A172 (cell line): ENCODE results near the gene RNF19B. TPM values are rescaled to one million over a fixed set of nuclear protein-coding genes. Genes with fewer than 3 reads are reported as not detected.
"Not testable (repeated sequence)": the region's sequence is repeated elsewhere in the genome, so short reads cannot be mapped to it uniquely, and the experiment has no call there.

ENCODE experiments used
- DNase-seq: peaks from one replicate; pipeline ENCODE4 v3.0.0-alpha.2; 2015; ENCODE audit warnings: low spot score
- total RNA-seq: library from RNA; depleted of rRNA; stranded (reverse); fragments of >200 nt; shearing (Covaris generic); gene quantifications from 2 replicates; pipeline ENCODE4 v1.2.3, GENCODE V29; 2014

The RNF19B gene
- total RNA-seq, 1 experiment from 2014 or later = 7.9 TPM

- DNase-seq = peak; percentile 91
Observed at GRCh38 chr1:32992489-32993323, 28.1 kb upstream of the RNF19B start.

DNA sequence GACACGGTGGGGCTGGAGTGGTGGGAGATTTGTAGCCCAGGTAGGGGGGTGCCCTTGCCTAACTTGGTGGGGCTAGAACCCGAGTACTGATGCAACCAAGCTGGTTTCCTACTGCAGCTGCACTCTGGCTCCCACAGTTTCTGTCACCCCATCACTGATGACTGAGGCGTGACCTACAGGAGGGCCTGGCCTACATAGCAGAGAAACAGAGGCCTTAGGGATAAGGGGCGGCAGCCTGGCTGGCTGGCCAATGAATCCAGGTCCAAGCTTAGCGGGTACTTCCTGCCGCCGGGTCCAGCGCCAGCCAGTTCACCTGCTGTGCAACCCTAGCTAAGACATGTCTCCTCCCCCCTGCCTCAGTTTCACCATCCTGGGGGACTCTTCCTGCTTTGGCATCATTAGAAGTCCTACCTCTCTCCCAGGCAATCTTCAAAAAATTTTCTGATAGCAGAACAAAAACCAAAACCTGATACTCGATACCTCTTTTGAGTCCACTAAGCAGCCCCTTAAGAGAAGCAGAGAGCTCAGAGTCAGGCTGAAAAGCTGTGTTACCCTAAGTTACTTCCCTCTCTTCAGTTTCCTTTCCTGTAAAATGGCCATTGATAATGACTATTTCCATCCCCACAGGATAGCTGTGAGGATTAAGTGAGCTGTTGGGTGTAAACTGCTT is 27.3 kb upstream of the RNF19B start:
- DNase-seq = no peak

- no peak for DNase-seq
Observed at GRCh38 chr1:32991386-32991785, 26.8 kb upstream of the RNF19B start.

GRCh38 chr1:32990887-32991286 is 26.3 kb upstream of the RNF19B start:
- DNase-seq = no peak

DNA sequence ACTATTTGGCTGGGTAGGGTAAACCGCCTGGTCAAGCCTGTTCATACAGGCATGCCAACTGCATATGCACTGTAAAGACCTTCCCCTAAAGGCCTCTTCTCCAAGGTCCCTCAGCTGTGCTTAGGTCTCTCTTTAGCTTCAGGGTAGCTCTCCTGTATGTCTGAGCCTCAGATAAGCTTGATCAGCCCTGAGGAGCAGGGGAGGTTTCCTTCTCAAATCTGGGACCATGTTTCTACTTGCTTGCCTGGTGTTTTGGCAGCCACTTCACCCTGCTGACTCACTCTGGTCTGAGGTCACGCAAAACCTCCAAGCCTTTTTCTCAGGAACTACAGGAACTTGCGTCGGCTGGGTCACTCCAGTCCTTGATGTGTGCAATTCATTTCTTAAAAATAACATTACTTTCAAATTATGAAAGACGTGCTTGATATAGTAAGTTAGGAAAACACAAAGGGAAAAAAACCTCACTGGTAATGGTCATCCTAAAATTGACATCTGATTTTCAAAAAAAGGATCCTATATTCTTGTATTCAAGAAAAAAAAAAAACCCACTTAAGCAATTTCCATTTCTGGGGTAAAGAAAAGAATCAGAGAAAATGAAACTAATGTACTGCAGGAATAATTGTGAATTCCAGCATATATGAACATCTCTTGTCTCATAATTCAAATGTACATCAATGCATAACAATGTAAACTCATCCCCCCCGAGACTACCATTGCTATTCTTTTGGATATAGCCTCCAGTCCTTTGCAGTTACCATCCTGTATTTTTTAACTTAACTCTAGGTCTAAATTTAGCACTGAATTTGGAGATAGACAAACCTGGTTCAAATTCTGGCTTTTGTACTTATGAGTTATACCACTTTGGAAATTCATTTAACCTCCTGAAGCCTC is 24.8 kb upstream of the RNF19B start:
- peak; percentile 81 for DNase-seq

GRCh38 chr1:32988665-32989064 is 24.1 kb upstream of the RNF19B start:
- DNase-seq = peak; percentile 39

DNA sequence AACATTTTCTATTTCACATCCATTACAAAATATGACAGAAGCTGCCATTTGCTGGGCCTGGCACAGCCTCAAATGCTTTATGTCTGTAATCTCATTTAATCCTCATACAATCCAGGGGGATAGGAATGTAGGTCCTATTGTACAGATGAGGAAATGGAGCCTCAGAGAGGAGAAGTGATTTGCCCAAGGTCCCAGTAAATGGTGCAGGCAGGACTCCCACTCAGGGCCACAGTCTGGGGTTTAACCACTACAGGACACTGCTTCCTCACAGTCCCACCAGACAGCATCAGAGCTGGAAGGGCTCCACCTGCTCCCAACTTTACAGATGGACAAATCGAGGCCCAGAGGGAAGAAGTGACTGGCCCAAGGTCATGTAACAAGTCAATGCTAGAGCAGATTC is 20.6 kb upstream of the RNF19B start:
- no peak for DNase-seq

DNA sequence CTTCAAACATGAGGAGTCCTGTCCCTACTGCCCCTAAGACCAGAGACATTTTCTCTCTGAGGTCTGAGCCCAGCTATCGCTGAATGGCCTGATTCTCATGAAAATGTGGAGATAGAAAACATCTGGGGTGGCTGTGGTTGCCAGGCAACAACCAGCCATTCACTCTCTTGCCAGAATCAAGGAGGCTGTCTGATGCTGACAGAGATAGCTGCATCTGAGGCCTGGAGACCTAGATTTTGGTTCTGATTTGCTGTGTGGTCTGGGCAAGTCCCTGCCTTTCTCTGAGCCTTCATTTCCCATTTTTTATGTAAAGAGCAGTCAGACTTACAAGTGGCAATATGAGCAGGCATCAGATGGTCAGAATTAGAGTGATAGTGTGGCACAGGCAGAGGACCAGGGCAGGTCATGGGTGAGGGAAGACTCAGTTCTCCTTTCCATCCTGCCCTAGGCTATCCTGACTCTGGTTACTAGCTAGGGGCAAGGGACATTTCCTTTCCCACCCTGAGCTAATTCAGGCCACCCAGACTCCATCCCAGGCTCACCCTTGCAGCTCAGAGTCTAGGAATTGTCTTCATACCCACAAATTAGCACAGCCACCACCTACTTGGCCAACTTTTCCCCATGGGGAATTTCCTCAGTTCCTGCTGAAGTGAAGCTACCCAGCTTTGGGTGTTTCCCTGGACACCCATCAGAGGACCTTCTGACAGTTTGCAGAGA is 20.0 kb upstream of the RNF19B start:
- DNase-seq = no peak

- no peak for DNase-seq
Observed at GRCh38 chr1:32984090-32984454, 19.5 kb upstream of the RNF19B start.

DNA sequence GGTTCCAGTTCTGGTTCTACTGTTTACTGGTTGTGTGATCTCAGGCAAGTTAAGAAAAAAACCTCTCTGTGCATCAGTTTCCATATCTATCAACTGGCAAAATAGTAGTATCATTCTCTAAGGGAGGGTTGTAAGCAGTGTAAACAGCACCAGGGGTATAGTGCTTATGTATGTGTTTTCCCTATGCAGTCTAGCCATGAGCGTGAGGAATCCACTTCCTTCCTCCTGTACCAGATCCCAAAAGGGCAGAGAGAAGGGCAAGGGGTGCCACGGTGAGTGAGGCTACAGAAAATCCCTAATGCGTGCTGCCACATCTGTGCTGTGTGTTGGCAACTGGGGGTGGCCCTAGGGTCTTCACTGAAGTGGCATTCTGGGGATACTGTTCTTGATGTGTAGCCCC is 18.4 kb upstream of the RNF19B start:
- no peak for DNase-seq

DNA sequence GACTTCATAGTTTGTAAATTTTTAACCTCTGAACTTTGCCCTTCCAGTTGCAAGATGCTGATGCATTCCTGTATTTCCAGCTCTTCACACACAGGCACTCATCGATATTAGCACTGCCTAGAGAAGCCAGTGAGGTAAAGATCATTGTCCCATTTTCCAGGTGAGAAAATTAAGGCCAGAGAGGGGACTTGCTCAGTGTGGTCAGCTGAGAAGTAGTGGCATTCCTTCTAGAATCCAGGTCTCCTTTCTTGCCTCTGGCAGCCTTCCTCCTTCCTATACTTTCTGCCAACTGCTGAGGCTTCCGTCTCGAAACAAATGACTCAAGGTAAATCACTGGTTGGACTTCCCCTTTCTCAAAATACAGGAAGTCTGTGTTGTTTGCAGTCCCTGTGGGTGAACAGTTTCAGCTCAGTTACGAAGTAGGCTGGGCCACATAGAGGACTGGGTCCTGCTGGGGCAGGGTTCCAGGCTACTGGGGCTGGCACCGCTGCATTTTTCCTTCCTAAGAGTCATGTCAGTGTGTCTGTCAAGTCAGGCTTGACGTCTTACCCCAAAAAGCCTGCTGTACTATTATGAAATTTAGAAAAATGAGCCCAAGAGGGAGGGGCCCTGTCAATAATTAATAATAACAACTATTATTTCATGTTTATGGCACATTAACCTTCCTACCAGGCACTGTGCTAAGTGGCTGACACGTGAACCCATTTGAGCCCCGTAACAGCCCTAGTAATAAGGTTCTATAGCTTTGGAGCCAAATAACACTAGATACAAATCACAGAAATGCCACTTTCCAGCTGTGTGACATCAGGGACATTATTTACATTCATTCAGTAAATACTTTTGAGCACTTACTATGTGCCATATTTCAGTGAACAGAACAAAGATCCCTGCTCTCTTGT is 16.6 kb upstream of the RNF19B start:
- DNase-seq = peak; percentile 84

DNA sequence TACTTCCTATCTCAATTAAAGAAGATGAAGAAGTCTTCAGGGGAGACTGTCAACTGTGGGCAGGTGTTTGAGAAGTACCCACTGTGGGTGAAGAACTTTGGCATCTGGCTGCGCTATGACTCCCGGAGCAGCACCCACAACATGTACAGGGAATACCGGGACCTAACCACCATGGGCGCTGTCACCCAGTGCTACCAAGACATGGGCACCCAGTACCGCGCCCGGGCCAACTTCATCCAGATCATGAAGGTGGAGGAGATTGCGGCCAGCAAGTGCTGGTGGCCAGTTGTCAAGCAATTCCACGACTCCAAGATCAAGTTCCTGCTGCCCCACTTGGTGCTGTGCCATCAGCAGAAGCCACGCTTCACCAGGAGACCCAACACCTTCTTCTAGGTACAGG is 15.5 kb upstream of the RNF19B start:
- DNase-seq = no peak

GRCh38 chr1:32978854-32979253 is 14.2 kb upstream of the RNF19B start:
- no peak for DNase-seq

DNA sequence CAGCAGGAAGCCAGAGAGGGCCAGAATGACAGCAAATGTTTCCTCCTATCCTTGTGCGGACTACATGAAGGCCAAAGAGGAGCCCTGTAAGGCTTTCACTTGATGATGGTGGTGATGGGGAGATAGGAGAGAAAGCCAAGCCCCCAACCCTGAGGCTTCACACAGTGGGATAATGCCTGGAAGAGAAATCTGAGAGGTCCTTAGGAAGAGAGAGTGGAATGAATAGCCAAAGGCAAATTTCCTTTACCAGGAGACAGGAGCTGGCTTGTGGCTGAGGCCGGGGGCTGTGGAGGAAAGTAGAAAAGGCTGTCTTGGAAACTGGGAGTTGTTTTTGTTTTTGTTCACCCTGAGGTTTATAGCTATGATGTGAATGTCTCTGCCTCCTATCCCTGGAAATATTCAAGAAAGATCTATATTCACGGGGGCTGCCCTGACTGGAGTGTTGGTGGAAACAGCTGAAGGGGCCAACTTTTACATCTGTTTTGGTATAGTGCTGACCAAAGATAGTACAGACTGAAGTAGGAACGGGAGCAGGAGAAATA is 13.0 kb upstream of the RNF19B start:
- DNase-seq = no peak

DNA sequence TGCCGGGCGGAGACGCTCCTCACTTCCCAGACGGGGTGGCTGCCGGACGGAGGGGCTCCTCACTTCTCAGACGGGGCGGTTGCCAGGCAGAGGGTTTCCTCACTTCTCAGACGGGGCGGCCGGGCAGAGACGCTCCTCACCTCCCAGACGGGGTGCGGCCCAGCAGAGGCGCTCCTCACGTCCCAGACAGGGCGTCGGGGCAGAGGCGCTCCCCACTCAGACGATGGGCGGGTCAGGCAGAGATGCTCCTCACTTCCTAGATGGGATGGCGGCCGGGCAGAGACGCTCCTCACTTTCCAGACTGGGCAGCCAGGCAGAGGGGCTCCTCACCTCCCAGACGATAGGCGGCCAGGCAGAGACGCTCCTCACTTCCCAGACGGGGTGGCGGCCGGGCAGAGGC is 10.4 kb upstream of the RNF19B start:
- DNase-seq = not testable (repeated sequence)

GRCh38 chr1:32973458-32973857 is 8.8 kb upstream of the RNF19B start:
- DNase-seq = not testable (repeated sequence)

DNA sequence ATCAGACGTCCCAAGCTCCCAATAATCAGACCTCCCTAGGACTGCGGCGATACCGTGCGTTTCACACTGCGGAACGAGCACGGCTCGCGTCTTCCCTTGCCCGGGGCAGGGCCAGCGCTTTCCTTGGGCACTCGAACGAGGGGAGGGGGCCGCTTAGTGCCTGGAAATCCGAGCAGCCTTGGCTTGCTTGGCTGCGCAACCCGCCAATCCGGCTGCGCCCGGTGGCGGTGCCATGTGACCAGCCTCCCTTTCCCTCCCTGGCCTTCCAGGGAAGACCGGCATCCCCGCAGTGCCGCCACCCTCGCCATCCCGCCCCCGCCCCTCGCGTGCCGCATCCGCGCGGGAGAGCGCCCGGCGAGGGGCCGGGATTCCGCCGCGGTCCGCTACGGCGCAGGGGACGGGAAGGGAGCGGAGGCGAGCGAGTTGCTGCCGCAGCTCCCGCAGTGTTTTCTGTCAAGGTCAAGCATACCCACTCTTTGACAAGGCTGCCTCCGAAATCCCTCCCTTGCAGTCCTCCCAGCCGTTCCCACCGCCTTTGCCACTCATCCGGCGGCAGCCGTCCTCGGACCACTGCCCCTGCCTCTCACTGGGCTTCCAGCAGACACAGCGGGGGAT is 8.3 kb upstream of the RNF19B start:
- DNase-seq = no peak

DNA sequence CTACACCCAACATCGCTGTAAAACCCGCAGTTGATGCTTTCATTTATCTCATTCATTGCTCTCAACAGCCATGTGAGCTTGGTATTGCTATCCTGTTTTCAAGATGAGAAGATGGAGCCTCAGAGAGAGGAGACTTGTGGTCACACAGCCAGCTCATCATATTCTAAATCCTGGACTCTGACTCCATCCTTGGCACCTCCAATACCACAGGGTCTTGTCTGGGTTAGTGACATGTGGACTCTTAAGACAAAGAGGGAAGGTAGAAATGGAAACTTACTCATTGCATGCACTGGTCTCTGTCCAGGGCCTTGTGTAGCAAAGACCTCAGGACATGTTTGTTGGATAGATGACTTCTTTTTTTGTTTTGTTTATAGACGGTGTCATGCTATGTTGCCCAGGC is 7.0 kb upstream of the RNF19B start:
- no peak for DNase-seq

- DNase-seq = no peak
Observed at GRCh38 chr1:32971156-32971555, 6.5 kb upstream of the RNF19B start.

GRCh38 chr1:32969566-32969965 is 5.0 kb upstream of the RNF19B start:
- DNase-seq = no peak
